OCI-LY3 (cell line): ENCODE results near the gene NUP210L.
"Not testable (repeated sequence)": the region's sequence is repeated elsewhere in the genome, so short reads cannot be mapped to it uniquely, and the experiment has no call there.

Experiments used
- H2AFZ ChIP-seq: fragments of 200-600, 300-600 bp; shearing (Covaris generic); 2 replicates; pipeline ENCODE4 v1.6.0; 2014; ENCODE audit warnings: antibody characterized with exemption, low read depth, low read length
- H3K27ac ChIP-seq: fragments of 200-600, 300-600 bp; sonication (generic); 2 replicates; pipeline ENCODE4 v1.5.1; 2014; ENCODE audit warnings: mild to moderate bottlenecking, low read length, moderate library complexity, mixed read lengths
- H3K27me3 ChIP-seq: fragments of 200-600, 300-600 bp; sonication (generic); 2 replicates; pipeline ENCODE4 v1.6.1; 2014; ENCODE audit warnings: low read depth, low read length, mixed read lengths
- H3K36me3 ChIP-seq: fragments of 200-600, 300-600 bp; sonication (generic); replicated peaks from 2 replicates; pipeline ENCODE3; 2014; ENCODE audit warnings: low read depth, low read length, mixed read lengths
- H3K4me1 ChIP-seq: fragments of 300-600, 200-600 bp; sonication (generic); 2 replicates; pipeline ENCODE4 v1.6.1; 2014; ENCODE audit warnings: low read length, mixed read lengths
- H3K4me2 ChIP-seq: fragments of 200-600, 300-600 bp; sonication (generic); 2 replicates; pipeline ENCODE4 v1.6.1; 2014; ENCODE audit warnings: low read length, mixed read lengths
- H3K4me3 ChIP-seq: fragments of 300-600, 200-600 bp; sonication (generic); 2 replicates; pipeline ENCODE4 v1.5.1; 2014; ENCODE audit warnings: antibody characterized with exemption, mild to moderate bottlenecking, low read length, moderate library complexity
- H3K79me2 ChIP-seq: fragments of 300-600, 200-600 bp; shearing (Covaris generic); 2 replicates; pipeline ENCODE4 v1.6.1; 2014; ENCODE audit warnings: mild to moderate bottlenecking, low read length, mixed read lengths
- H3K9ac ChIP-seq: fragments of 300-600, 200-600 bp; shearing (Covaris generic); 2 replicates; pipeline ENCODE4 v1.6.0; 2014; ENCODE audit warnings: mild to moderate bottlenecking, low read length, moderate library complexity
- H3K9me3 ChIP-seq: fragments of 200-600, 300-600 bp; shearing (Covaris generic); 2 replicates; pipeline ENCODE4 v1.6.1; 2014; ENCODE audit warnings: low read length, mixed read lengths; ENCODE audit not compliant: insufficient read depth
- H4K20me1 ChIP-seq: fragments of 200-600, 300-600 bp; sonication (generic); 2 replicates; pipeline ENCODE4 v1.6.1; 2016; ENCODE audit warnings: low read length, mixed read lengths; ENCODE audit not compliant: insufficient read depth
- EZH2phosphoT487 ChIP-seq: fragments of 200-600 bp; shearing (Covaris generic); IDR thresholded peaks from 2 replicates; pipeline ENCODE4 v1.6.1; 2018; ENCODE audit warnings: antibody characterized with exemption, mixed run types, low read depth
- TF ChIP-seq, protein P1 (sequence below): fragments of 200-600, 300-600 bp; sonication (generic); IDR thresholded peaks from 2 replicates; pipeline ENCODE4 v1.5.1; 2014; ENCODE audit warnings: antibody characterized with exemption, low read length, low read depth

Gene NUP210L

DNA sequence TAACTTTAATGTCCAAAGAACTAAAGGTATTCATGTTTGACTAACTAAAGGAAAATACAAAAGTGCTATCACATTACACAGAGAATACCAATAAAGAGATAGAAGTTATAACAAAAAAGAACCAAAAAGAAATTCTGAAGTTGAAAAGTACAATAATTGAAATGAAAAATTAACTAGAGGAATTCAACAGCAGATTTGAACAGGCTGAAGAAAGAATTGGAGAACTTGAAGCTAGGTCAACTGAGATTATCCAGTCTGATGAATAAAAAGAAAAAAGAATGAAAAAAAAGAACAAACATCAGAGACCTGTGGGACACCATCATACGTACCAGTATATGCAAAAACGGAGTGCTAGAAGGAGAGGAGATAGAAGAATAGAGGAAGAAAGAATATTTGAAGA is 78.5 kb downstream of the NUP210L start:
- Histone ChIP-seq H3K27me3 (no peaks in the 10 kb centered on the region), H3K4me3 (no peak overlapping the region), H3K79me2 (no peaks in the 10 kb centered on the region), H2AFZ (no peak overlapping the region), H3K9me3 (peaks cover 9% of the 10 kb centered on the region; the same call in 1 of the 2 replicates), H4K20me1 (no peaks in the 10 kb centered on the region), H3K36me3 (peaks cover 4% of the 10 kb centered on the region), H3K9ac (no peak overlapping the region), H3K4me1 (no peaks in the 10 kb centered on the region), H3K4me2 (no peak overlapping the region), H3K27ac (no peak overlapping the region)
- no peak for TF ChIP-seq EZH2phosphoT487
- TF ChIP-seq, protein P1, sequence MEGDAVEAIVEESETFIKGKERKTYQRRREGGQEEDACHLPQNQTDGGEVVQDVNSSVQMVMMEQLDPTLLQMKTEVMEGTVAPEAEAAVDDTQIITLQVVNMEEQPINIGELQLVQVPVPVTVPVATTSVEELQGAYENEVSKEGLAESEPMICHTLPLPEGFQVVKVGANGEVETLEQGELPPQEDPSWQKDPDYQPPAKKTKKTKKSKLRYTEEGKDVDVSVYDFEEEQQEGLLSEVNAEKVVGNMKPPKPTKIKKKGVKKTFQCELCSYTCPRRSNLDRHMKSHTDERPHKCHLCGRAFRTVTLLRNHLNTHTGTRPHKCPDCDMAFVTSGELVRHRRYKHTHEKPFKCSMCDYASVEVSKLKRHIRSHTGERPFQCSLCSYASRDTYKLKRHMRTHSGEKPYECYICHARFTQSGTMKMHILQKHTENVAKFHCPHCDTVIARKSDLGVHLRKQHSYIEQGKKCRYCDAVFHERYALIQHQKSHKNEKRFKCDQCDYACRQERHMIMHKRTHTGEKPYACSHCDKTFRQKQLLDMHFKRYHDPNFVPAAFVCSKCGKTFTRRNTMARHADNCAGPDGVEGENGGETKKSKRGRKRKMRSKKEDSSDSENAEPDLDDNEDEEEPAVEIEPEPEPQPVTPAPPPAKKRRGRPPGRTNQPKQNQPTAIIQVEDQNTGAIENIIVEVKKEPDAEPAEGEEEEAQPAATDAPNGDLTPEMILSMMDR = no peak

DNA sequence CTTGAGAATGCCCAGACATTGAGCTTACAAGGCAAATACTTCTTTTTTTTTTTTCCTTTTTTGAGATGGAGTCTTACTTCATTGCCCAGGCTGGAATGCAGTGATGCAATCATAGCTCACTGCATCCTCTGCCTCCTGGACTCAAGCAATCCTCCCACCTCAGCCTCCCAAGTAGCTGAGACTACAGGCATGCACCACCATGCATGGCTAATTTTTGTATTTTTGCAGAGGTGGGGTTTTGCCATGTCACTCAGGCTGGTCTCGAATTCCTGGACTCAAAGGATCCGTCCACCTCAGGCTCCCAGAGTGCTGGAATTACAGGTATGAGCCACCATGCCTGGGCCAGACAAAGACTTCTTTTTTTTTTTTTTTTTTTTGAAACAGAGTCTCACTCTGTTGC is 79.1 kb downstream of the NUP210L start:
- no peak overlapping the region for H3K4me2 ChIP-seq
- no peak overlapping the region for H2AFZ ChIP-seq
- H3K9ac ChIP-seq = no peak overlapping the region
- H3K27ac ChIP-seq = no peak overlapping the region
- no peak for TF ChIP-seq EZH2phosphoT487
- TF ChIP-seq, protein P1 = no peak
- peaks cover 9% of the 10 kb centered on the region; the same call in 1 of the 2 replicates for H3K9me3 ChIP-seq
- H3K4me3 ChIP-seq = no peak overlapping the region
- H4K20me1 ChIP-seq = no peaks in the 10 kb centered on the region
- H3K79me2 ChIP-seq = no peaks in the 10 kb centered on the region
- peaks cover 4% of the 10 kb centered on the region for H3K36me3 ChIP-seq
- no peaks in the 10 kb centered on the region for H3K27me3 ChIP-seq
- H3K4me1 ChIP-seq = no peaks in the 10 kb centered on the region

DNA sequence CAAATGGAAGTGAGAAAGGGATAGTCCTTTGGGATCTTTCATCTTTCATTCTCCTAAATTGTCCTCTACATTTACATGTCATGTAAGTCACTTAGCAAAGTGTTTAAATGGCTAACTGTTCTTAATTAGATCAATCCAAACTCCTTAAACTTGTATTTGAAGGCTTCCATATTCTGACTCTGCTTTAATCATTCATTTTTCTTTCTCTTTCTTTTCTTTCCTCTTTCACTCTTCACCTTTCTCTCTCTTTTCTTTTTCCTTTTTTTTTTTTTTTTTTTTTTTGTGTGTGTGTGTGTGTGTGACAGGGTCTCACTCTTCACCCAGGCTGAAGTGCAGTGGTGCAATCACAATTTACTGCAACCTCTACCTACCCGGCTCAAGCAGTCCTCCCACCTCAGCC is 92.6 kb downstream of the NUP210L start:
- Histone ChIP-seq H2AFZ (no peak overlapping the region), H4K20me1 (no peaks in the 10 kb centered on the region), H3K9ac (no peak overlapping the region), H3K4me3 (no peak overlapping the region), H3K27me3 (no peaks in the 10 kb centered on the region; the same call in 1 of the 2 replicates), H3K79me2 (no peaks in the 10 kb centered on the region), H3K27ac (no peak overlapping the region), H3K4me2 (no peak overlapping the region), H3K36me3 (no peaks in the 10 kb centered on the region), H3K4me1 (no peaks in the 10 kb centered on the region), H3K9me3 (no peaks in the 10 kb centered on the region)
- TF ChIP-seq, protein P1 = no peak
- TF ChIP-seq EZH2phosphoT487 = no peak

DNA sequence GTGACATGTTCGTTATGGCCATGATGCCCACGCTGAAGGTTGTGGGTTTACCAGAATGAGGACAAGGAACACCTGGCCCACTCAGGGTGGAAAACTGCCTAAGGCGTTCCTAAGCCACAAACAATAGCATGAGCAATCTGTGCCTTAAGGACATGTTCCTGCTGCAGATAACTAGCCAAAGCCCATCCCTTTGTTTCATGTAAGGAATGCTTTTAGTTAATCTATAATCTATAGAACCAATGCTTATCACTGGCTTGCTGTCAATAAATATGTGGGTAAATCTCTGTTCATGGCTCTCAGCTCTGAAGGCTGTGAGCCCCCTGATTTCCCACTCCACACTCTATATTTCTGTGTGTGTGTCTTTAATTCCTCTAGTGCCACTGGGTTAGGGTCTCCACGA is 107.4 kb downstream of the NUP210L start:
- H3K27ac ChIP-seq, H3K9me3 ChIP-seq, H3K4me3 ChIP-seq, H2AFZ ChIP-seq, H3K27me3 ChIP-seq, H3K9ac ChIP-seq, H3K4me2 ChIP-seq, H3K36me3 ChIP-seq, H3K79me2 ChIP-seq, H4K20me1 ChIP-seq, H3K4me1 ChIP-seq: not testable (repeated sequence)

DNA sequence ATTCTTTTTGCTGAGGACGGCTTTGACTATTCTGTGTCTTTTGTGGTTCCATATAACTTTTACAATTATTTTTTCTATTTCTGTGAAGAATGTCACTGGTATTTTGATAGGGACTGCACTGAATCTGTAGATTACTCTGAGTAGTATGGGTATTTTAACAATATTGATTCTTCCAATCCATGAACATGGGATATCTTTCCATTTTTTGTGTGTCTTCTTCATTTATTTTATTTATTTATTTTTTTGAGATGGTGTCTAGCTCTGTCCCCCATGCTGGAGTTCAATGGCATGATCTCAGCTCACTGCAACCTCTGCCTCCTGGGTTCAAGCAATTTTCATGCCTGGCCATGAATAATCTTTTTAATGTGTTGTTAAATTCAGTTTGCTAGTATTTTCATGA is 121.2 kb downstream of the NUP210L start:
- not testable (repeated sequence) for H4K20me1 ChIP-seq, H3K9me3 ChIP-seq, H3K27me3 ChIP-seq, H3K4me1 ChIP-seq, H3K9ac ChIP-seq, H3K4me2 ChIP-seq, H2AFZ ChIP-seq, H3K4me3 ChIP-seq, H3K27ac ChIP-seq, H3K36me3 ChIP-seq, H3K79me2 ChIP-seq
